ENCODE data around the gene RS1. TPM values are rescaled to one million over a fixed set of nuclear protein-coding genes. Genes with fewer than 3 reads are reported as not detected.

Gene RS1
- total RNA-seq, 6 experiments from 2014 or later = not detected

GRCh38 chrX:18649498-18649951 is 22.4 kb downstream of the RS1 start:
- Histone ChIP-seq H3K4me1 (no peaks in the 10 kb centered on the region), H3K27ac (no peak overlapping the region), H3K27me3 (no peaks in the 10 kb centered on the region), H3K9me3 (no peaks in the 10 kb centered on the region), H3K4me3 (no peak overlapping the region), H3K36me3 (no peaks in the 10 kb centered on the region)
- ATAC-seq (no peak), DNase-seq (no peak)
- intact Hi-C loops (cut with DNase I) = no loop called here
- WGBS (ENCODE audit: insufficient coverage, low coverage, low lambda C conversion rate, missing lambda C conversion rate) = 23% methylated on average over 3 of the region's 9 CpGs
- no peak for TF ChIP-seq CTCF (IDR thresholded peaks at IDR 0.05)
- TF ChIP-seq POLR2A (IDR thresholded peaks at IDR 0.05) = no peak

GRCh38 chrX:18647621-18648020 is 24.3 kb downstream of the RS1 start:
- no peaks in the 10 kb centered on the region for H3K4me1 ChIP-seq
- intact Hi-C loops (cut with DNase I) = no loop called here
- 44% methylated on average over 4 of the region's 4 CpGs for WGBS (ENCODE audit: insufficient coverage, low coverage, low lambda C conversion rate, missing lambda C conversion rate)
- H3K36me3 ChIP-seq = no peaks in the 10 kb centered on the region
- ATAC-seq (no peak), DNase-seq (no peak)
- TF ChIP-seq POLR2A (IDR thresholded peaks at IDR 0.05) = no peak
- no peak for TF ChIP-seq CTCF (IDR thresholded peaks at IDR 0.05)
- no peak overlapping the region for H3K27ac ChIP-seq
- H3K9me3 ChIP-seq = no peaks in the 10 kb centered on the region
- no peaks in the 10 kb centered on the region for H3K27me3 ChIP-seq
- H3K4me3 ChIP-seq = no peak overlapping the region

- TF ChIP-seq CTCF (IDR thresholded peaks at IDR 0.05) (no peak), POLR2A (IDR thresholded peaks at IDR 0.05) (no peak)
Observed at GRCh38 chrX:18643853-18644252, 28.1 kb downstream of the RS1 start.

GRCh38 chrX:18643243-18643642 is 28.7 kb downstream of the RS1 start:
- intact Hi-C loops (cut with DNase I) = no loop called here
- TF ChIP-seq CTCF (IDR thresholded peaks at IDR 0.05) (no peak), POLR2A (IDR thresholded peaks at IDR 0.05) (no peak)
- WGBS (ENCODE audit: insufficient coverage, low coverage, low lambda C conversion rate, missing lambda C conversion rate) = 57% methylated on average over 3 of the region's 3 CpGs
- ATAC-seq (no peak), DNase-seq (no peak)
- Histone ChIP-seq H3K9me3 (no peaks in the 10 kb centered on the region), H3K27me3 (no peaks in the 10 kb centered on the region), H3K27ac (no peak overlapping the region), H3K4me1 (no peaks in the 10 kb centered on the region), H3K36me3 (no peaks in the 10 kb centered on the region), H3K4me3 (no peak overlapping the region)

More at GRCh38 chrX:18643853-18644252, 28.1 kb downstream of the RS1 start:
- Histone ChIP-seq H3K27me3 (no peaks in the 10 kb centered on the region), H3K9me3 (no peaks in the 10 kb centered on the region), H3K4me1 (no peaks in the 10 kb centered on the region), H3K4me3 (no peak overlapping the region), H3K27ac (no peak overlapping the region), H3K36me3 (no peaks in the 10 kb centered on the region)
- intact Hi-C loops (cut with DNase I) = no loop called here
- DNase-seq (no peak), ATAC-seq (no peak)
- WGBS (ENCODE audit: insufficient coverage, low coverage, low lambda C conversion rate, missing lambda C conversion rate) = 39% methylated on average over 3 of the region's 3 CpGs

- TF ChIP-seq CTCF (IDR thresholded peaks at IDR 0.05) = no peak
- TF ChIP-seq POLR2A (IDR thresholded peaks at IDR 0.05) = no peak
- Histone ChIP-seq H3K27me3 (no peaks in the 10 kb centered on the region), H3K36me3 (no peaks in the 10 kb centered on the region), H3K9me3 (no peaks in the 10 kb centered on the region), H3K27ac (no peak overlapping the region), H3K4me3 (no peak overlapping the region), H3K4me1 (no peaks in the 10 kb centered on the region)
- intact Hi-C loops (cut with DNase I) = no loop called here
- DNase-seq = no peak
- 48% methylated on average over 7 of the region's 10 CpGs for WGBS (ENCODE audit: insufficient coverage, low coverage, low lambda C conversion rate, missing lambda C conversion rate)
- ATAC-seq = no peak
Observed at GRCh38 chrX:18640686-18641085, 31.2 kb downstream of the RS1 start.

All from right lobe of liver (tissue), 6 donors.